Suprapubic skin (tissue), 4 donors: Measurements from ENCODE around the gene NUDT3.

Experiments
- EP300 ChIP-seq: sonication (generic); formaldehyde crosslinking; IDR thresholded peaks from one replicate; pipeline ENCODE4 v1.6.1; 2017; ENCODE audit warnings: antibody characterized with exemption
- POLR2A ChIP-seq, 2 donors: fragments of 450-650 bp; IDR thresholded peaks; one replicate each; pipeline ENCODE4 v1.6.1; 2017; ENCODE audit warnings: antibody characterized with exemption in 2 of 2, mild to moderate bottlenecking in 2 of 2, moderate library complexity in 2 of 2
- POLR2AphosphoS5 ChIP-seq, 3 donors: sonication (generic); formaldehyde crosslinking; IDR thresholded peaks; one replicate each; pipeline ENCODE4 v1.6.1; 2017; ENCODE audit warnings: antibody characterized with exemption in 3 of 3
- TF ChIP-seq, protein P1 (sequence below), 2 donors: fragments of 200-600 bp in 1 of 2; fragments of 450-650 bp in 1 of 2; sonication (generic) in 1 of 2; IDR thresholded peaks; one replicate each; pipeline ENCODE4 v1.5.1; 2016 to 2019; ENCODE audit warnings: antibody characterized with exemption in 2 of 2, mild to moderate bottlenecking in 1 of 2, moderate library complexity in 1 of 2

- TF ChIP-seq, protein P1, sequence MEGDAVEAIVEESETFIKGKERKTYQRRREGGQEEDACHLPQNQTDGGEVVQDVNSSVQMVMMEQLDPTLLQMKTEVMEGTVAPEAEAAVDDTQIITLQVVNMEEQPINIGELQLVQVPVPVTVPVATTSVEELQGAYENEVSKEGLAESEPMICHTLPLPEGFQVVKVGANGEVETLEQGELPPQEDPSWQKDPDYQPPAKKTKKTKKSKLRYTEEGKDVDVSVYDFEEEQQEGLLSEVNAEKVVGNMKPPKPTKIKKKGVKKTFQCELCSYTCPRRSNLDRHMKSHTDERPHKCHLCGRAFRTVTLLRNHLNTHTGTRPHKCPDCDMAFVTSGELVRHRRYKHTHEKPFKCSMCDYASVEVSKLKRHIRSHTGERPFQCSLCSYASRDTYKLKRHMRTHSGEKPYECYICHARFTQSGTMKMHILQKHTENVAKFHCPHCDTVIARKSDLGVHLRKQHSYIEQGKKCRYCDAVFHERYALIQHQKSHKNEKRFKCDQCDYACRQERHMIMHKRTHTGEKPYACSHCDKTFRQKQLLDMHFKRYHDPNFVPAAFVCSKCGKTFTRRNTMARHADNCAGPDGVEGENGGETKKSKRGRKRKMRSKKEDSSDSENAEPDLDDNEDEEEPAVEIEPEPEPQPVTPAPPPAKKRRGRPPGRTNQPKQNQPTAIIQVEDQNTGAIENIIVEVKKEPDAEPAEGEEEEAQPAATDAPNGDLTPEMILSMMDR (IDR thresholded peaks at IDR 0.05), result no peak
- TF ChIP-seq POLR2AphosphoS5 (IDR thresholded peaks at IDR 0.05), result no peak
- no peak for TF ChIP-seq EP300
- no peak for TF ChIP-seq POLR2A (IDR thresholded peaks at IDR 0.05)
Measured at GRCh38 chr6:34305982-34306708, 86.3 kb downstream of the NUDT3 start.
